GM19043 (cell line): ENCODE measurements around the gene DLK1.

Experiments
- ATAC-seq: cut with Tn5 transposase; IDR thresholded peaks from one replicate; pipeline ENCODE4 v1.9.1; 2021; ENCODE audit warnings: low read depth; ENCODE audit not compliant: unreplicated experiment

Gene DLK1

DNA sequence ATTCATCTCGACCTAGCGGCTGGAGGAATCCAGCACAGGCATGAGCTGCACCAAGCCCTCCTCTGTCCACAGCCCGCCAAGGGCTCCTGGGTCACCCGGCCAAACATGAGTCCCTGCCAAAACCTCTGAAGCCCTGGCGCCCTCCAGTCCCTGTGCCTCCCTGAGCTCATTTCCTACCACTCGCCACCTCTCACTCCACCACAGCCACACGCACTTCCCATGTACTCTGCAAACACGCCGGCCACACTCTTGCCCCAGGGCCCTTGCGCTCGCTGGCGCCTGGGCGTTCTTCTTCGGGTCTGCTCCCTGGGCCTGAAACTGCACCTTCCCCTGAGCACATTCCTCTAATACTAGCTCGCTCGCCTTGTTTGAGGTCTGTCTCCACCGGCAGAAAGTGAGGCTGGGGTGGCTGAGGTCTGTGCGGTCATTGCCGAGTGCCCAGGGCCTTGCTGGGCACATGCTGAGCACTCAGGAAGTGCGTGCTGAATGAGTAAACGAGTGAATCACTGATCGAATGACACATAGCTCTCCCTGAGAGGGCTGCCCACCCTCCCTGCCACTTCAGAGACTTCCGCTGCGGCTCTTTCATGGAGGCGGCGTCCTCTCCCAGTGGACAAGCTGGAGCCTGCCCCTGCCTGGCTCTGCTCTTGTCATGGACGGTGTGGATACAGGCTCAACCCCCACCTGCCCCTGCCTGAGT lies 33.7 kb upstream of the DLK1 start:
- ATAC-seq, result no peak

DNA sequence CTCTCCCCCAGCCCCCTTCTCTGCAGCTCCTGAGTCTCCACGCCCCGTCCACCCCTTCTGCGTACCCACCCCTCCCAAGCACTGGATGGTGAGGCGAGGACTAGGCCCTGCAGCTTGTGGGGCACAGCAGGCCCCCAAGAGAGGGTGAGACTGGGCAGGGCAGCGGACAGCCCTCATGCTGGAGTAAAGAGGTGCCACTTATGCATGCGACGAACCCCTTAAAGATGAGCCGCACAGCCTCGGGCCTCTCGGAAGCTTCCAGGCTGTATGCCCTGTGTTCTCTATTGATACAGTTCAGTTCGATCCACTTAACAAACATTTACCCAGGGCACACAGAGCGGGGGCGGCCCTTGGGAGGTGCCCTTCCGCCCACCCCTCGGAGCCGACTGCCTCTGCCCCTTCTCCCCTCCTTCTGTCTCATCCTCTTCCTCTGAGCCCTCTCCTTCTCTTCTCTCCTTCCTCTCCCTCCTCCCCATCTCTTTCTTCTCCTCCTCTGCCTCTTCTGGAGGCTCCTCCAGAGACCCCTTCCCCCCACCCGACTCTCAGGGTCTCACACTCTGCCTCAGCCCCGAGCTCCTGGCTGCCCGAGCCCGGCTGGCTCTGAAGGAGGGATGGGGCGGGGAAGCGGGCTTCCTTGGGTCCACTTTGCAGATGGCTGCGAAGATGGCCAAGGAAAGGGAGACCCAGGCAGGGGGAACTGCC lies 32.7 kb upstream of the DLK1 start:
- ATAC-seq, result no peak

DNA sequence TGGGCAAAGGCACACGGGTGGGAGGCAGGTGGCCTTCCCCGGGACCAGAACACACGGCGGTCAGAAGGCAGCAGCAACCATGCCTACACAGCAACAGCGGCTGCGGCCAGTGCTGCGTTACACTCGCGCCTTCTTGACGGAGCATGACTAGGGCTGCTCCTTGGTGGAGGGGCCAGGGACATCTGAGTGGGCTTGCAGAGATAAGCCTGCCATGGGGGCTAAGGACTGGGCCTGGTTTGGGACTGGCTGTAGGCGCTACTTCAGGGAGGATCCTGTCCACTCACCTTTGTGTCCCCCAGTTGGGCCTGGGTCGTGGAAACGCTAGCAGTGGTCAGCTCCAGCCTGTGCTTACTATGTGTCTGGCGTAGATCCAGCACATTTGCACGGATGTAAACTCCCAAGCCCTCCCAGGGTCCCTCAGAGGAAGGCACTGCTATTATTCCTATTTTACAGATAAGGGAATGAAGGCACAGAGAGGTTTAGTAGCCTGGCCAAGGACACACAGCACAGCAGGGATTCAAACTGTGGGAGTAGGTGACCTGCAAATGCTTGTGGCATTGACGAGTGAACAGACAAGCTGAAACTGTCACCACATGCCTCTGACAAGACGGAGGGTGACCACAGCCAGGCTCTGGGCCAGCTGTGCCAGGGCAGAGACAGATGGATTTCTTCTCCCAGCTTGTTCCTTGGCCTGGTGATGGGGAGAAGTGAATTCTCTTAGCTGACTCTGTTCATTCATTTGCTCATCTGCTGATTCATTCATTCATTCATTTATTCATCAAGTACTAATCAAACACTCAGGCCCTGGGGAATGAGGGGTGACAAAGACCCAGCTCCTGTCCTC lies 31.9 kb upstream of the DLK1 start:
- no peak for ATAC-seq

DNA sequence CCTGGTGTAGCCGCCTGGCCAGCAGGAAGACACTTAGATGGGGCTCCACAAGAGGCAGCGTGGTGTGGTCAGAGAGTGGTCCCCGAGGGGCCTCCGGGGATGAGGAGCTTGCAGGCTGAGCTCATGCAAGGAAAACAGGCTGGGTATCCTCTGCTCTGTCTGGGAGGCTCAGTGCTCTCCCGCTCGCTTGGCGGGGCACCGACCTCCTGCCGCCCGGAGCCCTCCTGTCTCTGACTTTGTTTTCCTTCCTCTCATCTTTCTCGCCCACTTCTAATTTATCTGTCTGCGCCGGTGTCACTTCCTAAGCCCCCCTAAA lies 31.3 kb upstream of the DLK1 start:
- no peak for ATAC-seq

DNA sequence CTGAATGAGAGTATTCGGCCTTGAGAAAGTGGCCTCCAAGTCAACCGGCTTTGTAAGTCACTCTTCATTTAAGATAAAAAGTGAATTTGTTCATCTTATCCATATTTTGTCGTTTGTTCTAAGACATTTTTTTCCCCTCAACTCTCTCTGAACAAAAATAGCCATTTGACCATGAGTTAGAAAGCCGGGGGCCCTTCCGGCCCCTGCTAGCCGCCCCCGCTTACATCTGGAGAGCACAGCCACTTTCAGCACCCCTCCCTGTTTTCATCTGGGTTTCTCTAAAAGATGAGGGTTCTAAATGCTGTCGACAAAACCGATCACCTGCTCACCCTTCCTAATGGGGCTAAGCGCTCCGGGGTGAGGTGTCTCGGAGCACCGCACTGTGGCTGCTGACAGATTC lies 30.7 kb upstream of the DLK1 start:
- ATAC-seq, result no peak

DNA sequence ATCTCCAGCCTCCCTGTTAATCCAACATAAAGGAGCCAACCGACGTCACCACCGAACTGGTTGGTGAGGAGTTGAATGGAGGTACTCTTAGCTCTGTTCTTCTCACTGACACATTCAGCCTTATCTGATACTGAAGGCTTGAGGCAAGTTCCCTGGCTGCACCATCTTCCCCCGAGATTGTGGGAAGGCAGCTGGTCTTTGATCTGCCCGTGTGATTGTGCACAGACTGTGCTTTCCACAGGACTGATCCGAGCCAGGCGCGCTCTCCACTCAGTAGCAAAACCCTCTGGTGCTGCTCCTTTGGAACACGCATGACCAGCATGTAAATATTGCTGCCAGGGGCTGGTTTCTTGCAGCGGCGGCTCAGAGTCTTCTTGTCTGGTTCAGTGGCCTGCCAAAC lies 30.1 kb upstream of the DLK1 start:
- ATAC-seq, result no peak

DNA sequence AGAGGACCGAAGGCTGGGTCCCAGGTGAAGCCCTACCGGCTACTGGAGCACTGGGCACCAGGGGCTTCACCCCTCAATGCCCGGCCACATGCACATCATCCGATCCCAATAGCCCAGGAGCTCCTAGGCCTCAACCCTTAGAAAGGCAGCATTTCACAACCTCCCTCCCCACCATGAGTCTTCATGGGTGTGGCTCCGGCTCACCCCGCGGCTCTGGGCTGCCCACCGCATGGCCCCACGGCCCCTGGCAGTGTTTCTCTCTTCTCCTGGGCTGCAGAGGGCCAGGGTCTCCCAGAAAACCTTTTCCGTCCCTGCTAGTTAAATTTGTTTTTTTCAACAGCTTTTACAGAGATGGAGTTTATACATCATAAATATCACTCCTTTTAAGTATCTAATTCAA lies 28.6 kb upstream of the DLK1 start:
- ATAC-seq, result no peak

DNA sequence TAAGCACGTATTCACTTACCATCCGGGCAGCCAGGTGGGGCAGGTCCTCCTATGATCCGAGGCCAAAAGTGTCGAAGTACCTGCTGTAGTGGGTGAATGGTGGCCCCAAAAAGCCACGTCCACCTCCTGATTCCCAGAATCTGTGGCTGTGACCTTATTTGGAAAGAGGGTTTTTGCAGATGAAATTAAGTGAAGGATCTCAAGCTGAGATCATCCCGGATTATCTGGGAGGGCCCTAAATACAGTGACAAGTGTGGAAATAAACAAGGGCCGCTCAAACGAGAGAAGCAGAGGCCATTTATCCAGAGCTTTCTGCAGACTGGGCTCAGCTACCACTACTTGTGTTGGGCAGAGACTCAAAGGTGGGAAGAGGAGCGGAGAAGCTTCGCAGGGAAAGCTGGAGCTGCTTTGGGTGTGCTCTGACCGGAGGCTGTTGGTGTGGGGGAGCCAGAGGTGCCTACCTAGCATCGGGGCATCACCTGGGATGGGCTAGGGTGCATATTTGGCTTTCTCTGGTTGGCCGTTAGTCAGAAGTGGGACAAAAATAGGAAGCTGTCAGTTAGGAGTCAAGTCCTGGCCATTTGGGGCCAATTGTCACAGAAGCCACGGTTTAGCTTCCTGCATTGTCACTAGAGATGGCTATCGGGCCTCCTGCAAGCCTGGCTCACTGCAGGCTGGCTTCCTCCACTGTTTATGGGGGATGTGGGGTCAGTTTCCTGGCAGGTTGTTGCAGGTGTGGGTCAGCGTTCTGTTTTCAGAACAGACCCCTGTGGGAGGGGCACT lies 27.8 kb upstream of the DLK1 start:
- no peak for ATAC-seq

DNA sequence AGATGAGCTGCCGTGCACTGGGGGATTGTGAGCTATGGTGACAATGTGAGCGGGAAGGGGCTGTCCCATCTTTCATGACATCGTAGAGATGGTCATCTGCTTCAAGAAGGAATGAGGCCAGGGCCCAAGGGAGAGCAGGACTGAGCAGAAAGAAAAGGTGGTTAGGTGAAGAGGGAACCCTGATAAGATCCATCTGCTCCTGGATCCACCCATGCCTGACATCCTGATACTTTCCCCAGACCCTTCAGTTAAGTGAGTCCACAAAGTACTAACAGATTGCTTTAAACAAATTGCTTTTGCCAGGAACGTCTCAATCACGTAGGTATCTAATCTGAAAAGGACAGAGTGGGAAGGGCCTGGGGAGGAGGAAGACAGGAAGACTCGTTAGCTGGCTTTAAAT lies 25.4 kb upstream of the DLK1 start:
- no peak for ATAC-seq

DNA sequence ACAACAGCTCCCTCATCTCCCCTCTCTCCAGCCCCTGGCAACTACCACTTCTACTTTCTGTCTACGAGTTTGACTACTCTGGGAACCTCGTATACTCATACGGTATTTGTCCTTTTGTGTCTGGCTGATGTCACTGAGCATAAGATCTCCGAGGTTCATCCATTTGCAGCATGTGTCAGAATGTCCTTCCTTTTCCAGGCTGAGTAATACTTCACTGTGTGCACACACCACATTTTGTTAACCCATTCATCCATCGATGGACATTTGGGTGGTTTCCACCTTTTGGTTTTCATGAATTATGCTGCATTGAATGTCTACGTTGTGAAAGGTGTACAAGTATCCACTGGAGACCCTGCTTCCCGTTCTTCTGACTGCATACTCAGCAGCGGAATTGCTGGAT lies 24.1 kb upstream of the DLK1 start:
- no peak for ATAC-seq

DNA sequence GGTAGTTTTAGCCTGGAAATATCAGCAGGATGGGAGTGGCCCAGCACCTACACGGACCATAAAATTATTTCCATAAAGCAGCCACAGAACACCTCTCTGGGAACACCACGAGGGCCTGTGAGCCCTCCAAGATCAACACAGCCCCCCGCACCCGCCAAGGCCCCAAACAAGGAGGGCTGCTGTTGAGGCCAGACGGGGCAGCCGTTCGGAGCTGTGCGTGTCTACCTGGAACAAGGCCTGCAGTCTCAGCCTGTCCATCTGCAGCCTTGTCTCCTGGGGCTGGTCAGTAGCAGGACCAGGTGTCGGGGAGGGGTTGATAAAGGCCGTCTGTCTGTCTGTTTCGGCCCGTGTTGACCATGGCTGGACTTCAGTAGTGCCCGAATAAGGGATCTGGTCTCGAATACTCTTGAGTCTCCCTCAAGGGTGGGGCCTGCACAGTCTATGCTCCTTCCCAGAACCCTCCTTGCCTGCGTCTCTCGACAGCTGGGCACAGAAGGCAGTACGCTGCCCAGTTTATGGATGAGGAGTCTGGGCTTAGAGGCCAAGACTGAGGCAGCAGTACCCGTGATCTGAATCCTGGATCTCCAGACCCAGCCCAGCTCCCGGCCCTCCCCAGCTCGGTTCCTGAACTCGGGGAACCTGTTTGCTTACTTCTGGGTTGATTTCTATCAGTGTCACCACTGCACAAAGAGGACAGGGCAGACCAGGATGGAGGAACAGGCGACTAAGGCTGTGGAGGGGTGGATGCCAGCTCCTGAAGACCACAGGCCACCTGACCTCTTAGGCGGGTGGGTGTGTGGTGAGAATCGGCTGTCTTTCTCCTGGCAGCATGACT lies 23.1 kb upstream of the DLK1 start:
- ATAC-seq, result no peak

DNA sequence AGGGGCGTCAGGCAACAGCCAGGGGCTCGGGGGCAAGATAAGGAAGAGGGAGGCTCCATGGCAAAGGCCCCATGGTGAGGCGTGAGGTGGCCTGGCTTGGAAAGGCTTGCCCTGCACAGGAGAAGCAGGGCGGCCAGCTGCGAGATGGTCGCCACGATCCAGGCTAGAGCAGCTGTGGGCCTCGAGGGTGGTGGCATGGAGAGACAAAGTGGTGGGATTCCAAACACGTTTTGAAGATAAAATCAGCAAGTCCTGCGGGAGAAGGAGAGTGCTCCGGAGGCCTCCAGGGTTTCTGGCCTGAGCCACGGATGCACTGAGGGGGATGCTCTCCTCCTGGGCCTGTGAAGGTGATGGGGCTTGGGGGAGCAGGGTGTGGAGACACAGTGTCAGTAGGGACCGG lies 20.5 kb upstream of the DLK1 start:
- ATAC-seq, result no peak

DNA sequence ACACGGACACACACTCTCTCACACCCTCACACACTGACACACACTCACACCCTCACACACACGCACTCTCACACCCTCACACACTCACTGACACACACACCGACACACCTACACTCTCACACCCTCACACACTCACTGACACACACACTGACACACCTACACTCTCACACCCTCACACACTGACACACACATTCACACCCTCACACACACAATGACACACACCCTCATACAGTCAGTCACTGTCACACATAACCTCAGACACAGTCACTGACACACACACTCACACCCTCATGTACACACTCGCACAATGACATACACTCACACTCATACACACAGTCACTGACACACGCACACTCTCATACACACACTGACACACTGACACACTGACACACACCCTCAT lies 19.8 kb upstream of the DLK1 start:
- ATAC-seq, result no peak

DNA sequence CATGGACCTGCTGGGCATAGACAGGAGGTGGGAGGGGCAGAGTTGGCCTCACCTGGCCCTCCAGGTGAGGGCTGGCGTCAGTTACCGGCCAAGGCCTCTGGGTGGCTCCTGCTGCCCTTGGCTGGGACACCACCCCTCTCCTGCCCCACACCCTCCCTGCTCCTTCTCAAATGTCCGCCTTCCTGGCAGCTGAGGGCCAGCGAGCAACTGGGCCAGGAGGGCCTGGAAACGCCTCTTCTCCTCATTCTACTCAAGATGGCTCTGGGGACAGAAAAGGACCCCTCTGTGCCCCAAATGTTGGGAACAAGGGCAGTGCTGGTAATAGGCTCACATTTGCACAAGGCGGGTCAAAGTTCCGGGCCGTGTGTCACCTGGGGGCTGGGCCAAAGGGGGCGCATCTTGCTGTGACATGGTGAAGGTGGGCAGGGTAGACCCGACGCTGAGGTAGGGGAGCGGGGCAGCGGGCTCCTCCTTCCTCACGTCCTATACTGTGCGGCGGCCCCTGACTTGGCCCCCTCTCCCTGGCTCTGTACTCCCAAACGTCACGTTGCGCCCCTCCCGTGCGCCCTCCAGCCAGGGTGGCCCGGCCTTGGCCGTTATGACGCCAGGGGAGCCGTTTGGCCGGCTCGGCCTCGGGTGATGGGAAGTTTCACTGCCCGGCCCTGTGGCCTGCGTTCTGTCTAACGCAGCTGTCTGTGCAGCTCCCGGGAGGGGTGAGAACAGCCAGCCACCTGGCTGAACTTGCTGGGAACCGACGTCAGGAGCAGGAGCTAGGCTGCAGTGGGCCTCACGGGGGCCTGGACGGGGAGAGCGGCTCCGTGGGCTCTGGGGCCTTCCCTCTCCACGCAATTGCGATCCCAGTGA lies 18.0 kb upstream of the DLK1 start:
- ATAC-seq, result no peak

DNA sequence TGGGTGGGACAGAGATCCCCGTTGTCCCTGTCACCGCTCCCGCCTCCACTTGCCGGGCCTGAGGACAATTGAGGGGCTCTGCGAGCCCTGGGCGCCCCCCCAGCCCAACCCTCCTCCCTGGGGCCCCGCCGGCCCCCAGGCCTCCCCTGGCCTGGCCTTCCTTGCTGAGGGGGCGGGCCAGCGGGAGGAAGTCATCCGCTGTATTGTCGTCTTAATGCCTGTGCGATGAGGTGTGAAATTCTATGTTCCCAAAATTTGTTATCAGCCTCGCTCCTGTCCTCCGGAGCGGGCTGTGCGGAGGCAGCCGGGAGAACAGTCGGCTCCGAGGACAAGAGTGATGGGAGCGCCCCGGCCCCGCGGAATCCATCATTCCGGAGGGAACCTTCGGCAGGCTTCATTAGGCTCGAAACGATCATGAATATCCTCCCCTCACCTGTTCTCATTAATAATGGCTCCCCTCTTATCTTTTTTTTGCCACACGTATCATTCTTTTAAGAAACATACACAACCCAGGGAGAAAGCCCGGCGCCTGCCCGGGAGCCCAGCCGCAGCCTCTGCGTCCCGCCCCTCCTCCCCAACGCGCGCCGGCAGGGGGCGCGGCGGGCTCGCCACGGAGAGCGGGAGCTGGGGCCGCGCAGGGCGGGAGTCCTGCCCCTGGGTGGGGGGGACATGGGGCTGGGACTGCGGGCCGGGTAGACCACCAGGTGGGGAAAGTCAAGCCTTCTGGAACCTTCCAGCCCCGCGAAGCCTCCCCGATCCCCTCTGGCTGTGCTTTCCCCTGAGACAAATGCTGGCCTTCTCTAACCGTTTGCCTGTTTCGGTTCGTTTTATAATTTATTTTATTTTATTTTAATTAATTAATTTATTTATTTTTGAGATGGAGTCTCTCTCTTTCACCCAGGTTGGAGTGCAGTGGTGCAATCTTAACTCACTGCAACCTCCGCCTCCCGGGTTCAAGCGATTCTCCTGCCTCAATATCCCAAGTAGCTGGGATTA lies 17.1 kb upstream of the DLK1 start:
- ATAC-seq, result no peak

DNA sequence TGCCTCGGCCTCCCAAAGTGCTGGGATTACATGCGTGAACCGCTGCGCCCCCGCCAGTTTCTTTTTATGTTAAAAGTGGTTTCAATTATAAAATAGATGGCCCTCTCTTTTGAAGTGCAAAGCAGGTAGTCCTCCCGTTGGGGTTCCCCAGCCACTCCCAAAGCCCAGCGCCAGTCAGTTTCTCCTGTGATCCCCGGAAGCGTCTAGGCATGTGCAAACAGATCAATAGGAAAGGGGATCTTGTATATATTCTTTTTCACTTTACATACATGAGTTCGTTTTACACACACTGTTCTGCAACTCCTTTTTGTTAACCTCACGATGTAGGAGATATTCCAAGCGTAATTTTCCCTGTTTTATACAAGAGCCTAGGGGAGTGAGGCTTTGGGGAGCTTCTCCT lies 16.3 kb upstream of the DLK1 start:
- ATAC-seq, result no peak

DNA sequence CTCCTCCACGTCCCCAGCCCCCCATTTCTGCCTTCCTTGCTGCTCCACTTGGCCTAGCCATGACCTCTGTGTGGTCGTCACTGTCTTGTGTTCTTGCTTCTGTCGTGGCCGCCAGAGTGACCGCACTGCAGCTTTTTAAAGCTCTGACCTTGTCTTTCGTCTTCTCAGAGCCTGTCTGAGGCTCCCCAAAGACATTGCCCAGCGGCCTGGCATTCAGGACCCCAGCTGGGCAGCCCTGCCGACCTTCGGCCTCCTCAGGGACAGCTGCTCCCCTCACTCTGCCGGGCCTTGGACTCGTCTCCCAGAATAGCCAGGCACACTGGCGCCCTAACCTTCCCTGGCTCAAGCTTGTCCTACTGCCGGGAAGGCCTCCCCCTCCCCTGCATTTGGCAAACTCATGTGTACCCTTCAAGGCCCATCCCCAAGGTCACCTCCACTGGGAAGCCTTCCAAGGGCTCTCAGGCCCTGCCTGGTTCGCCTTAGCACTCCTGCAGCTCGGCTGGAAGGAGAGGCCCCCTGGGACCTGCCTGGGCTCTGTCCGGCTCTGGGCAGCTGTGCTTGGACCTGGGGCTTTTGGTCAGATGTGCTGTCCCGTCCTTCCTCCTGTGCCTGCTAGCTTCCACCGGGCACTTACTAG lies 15.7 kb upstream of the DLK1 start:
- ATAC-seq, result no peak

DNA sequence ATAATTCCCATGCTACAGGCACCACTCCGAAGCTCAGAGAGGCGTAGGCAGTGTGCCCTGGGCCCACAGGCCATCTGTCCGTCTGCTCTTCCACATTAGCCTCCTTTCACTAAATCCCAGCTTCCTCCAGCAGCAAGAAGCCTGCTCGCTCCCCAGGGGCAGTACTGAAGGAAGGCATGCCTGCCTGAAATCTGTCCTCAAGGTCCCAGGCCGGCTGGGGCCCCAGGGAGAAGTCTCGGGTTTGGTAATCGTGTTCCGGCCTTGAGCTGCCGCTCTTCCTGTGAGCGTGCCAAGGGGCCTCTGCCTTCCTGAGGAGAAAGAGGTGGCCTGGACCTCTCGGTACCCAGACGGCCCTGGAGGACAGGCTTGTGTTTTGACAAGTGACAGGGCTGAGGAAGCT lies 15.2 kb upstream of the DLK1 start:
- no peak for ATAC-seq
